SK-N-MC (cell line): ENCODE results near the gene ARMC8.
"Not testable (repeated sequence)": the region's sequence is repeated elsewhere in the genome, so short reads cannot be mapped to it uniquely, and the experiment has no call there.

Source experiments
- DNase-seq: peaks from one replicate; pipeline ENCODE4 v3.0.0-alpha.2; 2011; ENCODE audit warnings: low read depth, low spot score
- H3K27ac ChIP-seq: fragments of 200-600 bp; sonication (generic); 2 replicates; pipeline ENCODE4 v1.5.1; 2016; ENCODE audit warnings: mixed run types
- H3K36me3 ChIP-seq: fragments of 200-600 bp; sonication (generic); 2 replicates; pipeline ENCODE4 v1.6.1; 2017; ENCODE audit warnings: antibody characterized with exemption, low read length, mixed read lengths; ENCODE audit not compliant: insufficient read depth
- H3K4me3 ChIP-seq: fragments of 200-600 bp; sonication (generic); 2 replicates; pipeline ENCODE4 v1.5.1; 2016
- H3K9ac ChIP-seq: fragments of 200-600 bp; sonication (generic); 2 replicates; pipeline ENCODE4 v1.8.0; 2017; ENCODE audit warnings: mixed run types, mixed read lengths; ENCODE audit not compliant: insufficient read length
- H3K9me3 ChIP-seq: fragments of 200-600 bp; sonication (generic); 2 replicates; pipeline ENCODE4 v1.6.1; 2017; ENCODE audit warnings: low read depth, mild to moderate bottlenecking, antibody characterized with exemption, low read length, moderate library complexity, mixed read lengths
- EZH2 ChIP-seq: fragments of 200-600 bp; sonication (generic); IDR thresholded peaks from one replicate; pipeline ENCODE4 v1.6.1; 2017; ENCODE audit warnings: antibody characterized with exemption
- FOXP2 ChIP-seq: optimal IDR thresholded peaks from 2 replicates; pipeline ENCODE3; 2011; ENCODE audit warnings: mild to moderate bottlenecking, moderate library complexity; ENCODE audit not compliant: insufficient read depth; ENCODE audit errors: extremely low read length, control extremely low read depth
- POLR2AphosphoS5 ChIP-seq: IDR thresholded peaks from 2 replicates; pipeline ENCODE4 v1.6.1; 2012; ENCODE audit warnings: mild to moderate bottlenecking, low read depth, low read length, borderline replicate concordance

ARMC8 gene

GRCh38 chr3:138187296-138188012 is at the start of gene ARMC8:
Gene ARMC8, plus strand, starts transcription at chr3:138187301. Its CDS starts 254 bp downstream, at chr3:138187555.
- peaks cover 26% of the 10 kb centered on the region for H3K36me3 ChIP-seq
- TF ChIP-seq FOXP2, result no peak
- no peak for TF ChIP-seq EZH2
- TF ChIP-seq POLR2AphosphoS5, result peak; percentile 95

GRCh38 chr3:138137861-138138260 is 49.2 kb upstream of the ARMC8 start:
- H3K9me3 ChIP-seq, result no peaks in the 10 kb centered on the region
- no peak overlapping the region for H3K27ac ChIP-seq
- H3K9ac ChIP-seq, result no peak overlapping the region
- TF ChIP-seq EZH2 (no peak), POLR2AphosphoS5 (no peak), FOXP2 (no peak)
- DNase-seq, result no peak
- H3K4me3 ChIP-seq, result no peak overlapping the region
- H3K36me3 ChIP-seq, result no peaks in the 10 kb centered on the region

More at GRCh38 chr3:138187296-138188012, at the start of gene ARMC8:
- no peak for DNase-seq
- H3K9me3 ChIP-seq, result no peaks in the 10 kb centered on the region
- peak within 1 kb of the TSS; percentile 93 for H3K4me3 ChIP-seq
- H3K27ac ChIP-seq, result peak within 1 kb of the TSS; percentile 96
- peak within 1 kb of the TSS; percentile 98 for H3K9ac ChIP-seq

- Histone ChIP-seq H3K9me3 (no peaks in the 10 kb centered on the region), H3K27ac (no peak overlapping the region), H3K9ac (no peak overlapping the region), H3K4me3 (no peak overlapping the region), H3K36me3 (no peaks in the 10 kb centered on the region)
- DNase-seq, result no peak
- TF ChIP-seq POLR2AphosphoS5, result no peak
- no peak for TF ChIP-seq EZH2
- TF ChIP-seq FOXP2, result no peak
These were observed 47.4 kb upstream of the ARMC8 start for GRCh38 chr3:138139691-138140090.

- H3K4me3 ChIP-seq, result no peak overlapping the region
- H3K9ac ChIP-seq, result no peak overlapping the region
- no peaks in the 10 kb centered on the region for H3K9me3 ChIP-seq
- no peaks in the 10 kb centered on the region for H3K36me3 ChIP-seq
- TF ChIP-seq FOXP2, result no peak
- no peak for TF ChIP-seq EZH2
- no peak for TF ChIP-seq POLR2AphosphoS5
- no peak overlapping the region for H3K27ac ChIP-seq
- DNase-seq, result no peak
These were observed 46.2 kb upstream of the ARMC8 start for GRCh38 chr3:138140940-138141339.

- not testable (repeated sequence) for H3K9me3 ChIP-seq, H3K27ac ChIP-seq, H3K36me3 ChIP-seq, DNase-seq, H3K9ac ChIP-seq, H3K4me3 ChIP-seq
These were observed 44.9 kb upstream of the ARMC8 start for GRCh38 chr3:138142181-138142580.

- Histone ChIP-seq H3K27ac (no peak overlapping the region), H3K36me3 (no peaks in the 10 kb centered on the region), H3K4me3 (no peak overlapping the region), H3K9ac (no peak overlapping the region), H3K9me3 (no peaks in the 10 kb centered on the region)
- DNase-seq, result no peak
- TF ChIP-seq FOXP2 (no peak), POLR2AphosphoS5 (no peak), EZH2 (no peak)
These were observed 38.6 kb upstream of the ARMC8 start for GRCh38 chr3:138148503-138148902.

- H3K9ac ChIP-seq, result no peak overlapping the region
- H3K4me3 ChIP-seq, result no peak overlapping the region
These were observed 32.6 kb upstream of the ARMC8 start for GRCh38 chr3:138154534-138154933.

GRCh38 chr3:138157743-138158142 is 29.4 kb upstream of the ARMC8 start:
- Histone ChIP-seq H3K27ac (no peak overlapping the region), H3K9ac (no peak overlapping the region), H3K4me3 (no peak overlapping the region), H3K36me3 (peaks cover 26% of the 10 kb centered on the region), H3K9me3 (no peaks in the 10 kb centered on the region)
- DNase-seq, result no peak
- TF ChIP-seq POLR2AphosphoS5, result no peak
- TF ChIP-seq EZH2, result no peak
- no peak for TF ChIP-seq FOXP2

More at GRCh38 chr3:138154534-138154933, 32.6 kb upstream of the ARMC8 start:
- Histone ChIP-seq H3K27ac (no peak overlapping the region), H3K9me3 (no peaks in the 10 kb centered on the region), H3K36me3 (no peaks in the 10 kb centered on the region)
- DNase-seq, result no peak
- TF ChIP-seq EZH2, result no peak
- TF ChIP-seq POLR2AphosphoS5, result no peak
- TF ChIP-seq FOXP2, result no peak

GRCh38 chr3:138165061-138165460 is 22.0 kb upstream of the ARMC8 start:
- no peak for TF ChIP-seq POLR2AphosphoS5
- TF ChIP-seq EZH2, result no peak
- no peak for TF ChIP-seq FOXP2

More at GRCh38 chr3:138165061-138165460, 22.0 kb upstream of the ARMC8 start:
- no peak for DNase-seq
- Histone ChIP-seq H3K36me3 (peaks cover 93% of the 10 kb centered on the region), H3K9ac (no peak overlapping the region), H3K9me3 (no peaks in the 10 kb centered on the region), H3K27ac (no peak overlapping the region), H3K4me3 (no peak overlapping the region)
